Body of pancreas (tissue), 4 donors: Measurements from ENCODE around the gene PPP1R15A.
"Not testable (repeated sequence)": the region's sequence is repeated elsewhere in the genome, so short reads cannot be mapped to it uniquely, and the experiment has no call there.

Experiments
- CTCF ChIP-seq, 7 experiments: fragments of 450-650 bp in 4 of 7; fragments of 200-600 bp in 3 of 7; sonication (generic) in 3 of 7; IDR thresholded peaks; one replicate each; pipeline ENCODE4 v1.5.1; 2016 to 2019; ENCODE audit warnings: antibody characterized with exemption in 7 of 7
- POLR2A ChIP-seq, 3 donors: fragments of 450-650 bp; IDR thresholded peaks; one replicate each; pipeline ENCODE4 v1.6.1; 2016; ENCODE audit warnings: antibody characterized with exemption in 3 of 3, mild to moderate bottlenecking in 2 of 3

GRCh38 chr19:48903788-48904187 is 31.6 kb downstream of the PPP1R15A start:
- not testable (repeated sequence) for TF ChIP-seq POLR2A, CTCF (IDR thresholded peaks at IDR 0.05)
